Caco-2 (cell line): Measurements from ENCODE around the gene ARHGEF40. TPM values are rescaled to one million over a fixed set of nuclear protein-coding genes. Genes with fewer than 3 reads are reported as not detected.

ENCODE experiments used
- BruUV-seq: library from RNA; stranded (reverse); fragments of 400-500 nt; replicated peaks from 2 replicates; lab custom pipeline; 2021; lab: Mats Ljungman, UMichigan
- CTCF ChIA-PET: fragments of 300-600 bp; sonication (Branson Sonifier 250); formaldehyde crosslinking; loops from one replicate; lab custom pipeline; 2022; ENCODE audit warnings: antibody characterized with exemption; lab: Charles Lee
- POLR2A ChIA-PET: fragments of 300-600 bp; sonication (Branson Sonifier 250); formaldehyde crosslinking; loops from one replicate; lab custom pipeline; 2022; ENCODE audit warnings: antibody characterized with exemption; lab: Charles Lee
- DNase-seq, 2 experiments: peaks; one replicate each; pipeline versions ENCODE4 v3.0.0 to v3.0.0-alpha.2; 2020 to 2022
- H3K27me3 ChIP-seq: replicated peaks from 2 replicates; pipeline ENCODE4 v1.6.0; 2011; ENCODE audit warnings: low read length; ENCODE audit not compliant: control insufficient read depth, insufficient read depth
- H3K36me3 ChIP-seq: 2 replicates; pipeline ENCODE4 v1.5.1; 2011; ENCODE audit warnings: low read length; ENCODE audit not compliant: control insufficient read depth, insufficient read depth
- H3K4me1 ChIP-seq: fragments of 250-450 bp; sonication (Bioruptor Pico); 2 replicates; pipeline ENCODE4 v1.5.1; 2020; ENCODE audit warnings: mild to moderate bottlenecking
- H3K4me3 ChIP-seq: 2 replicates; pipeline ENCODE4 v1.5.1; 2011; ENCODE audit warnings: low read depth, mild to moderate bottlenecking, control low read depth, low read length
- H3K9me3 ChIP-seq: fragments of 250-450 bp; sonication (Bioruptor Pico); 2 replicates; pipeline ENCODE4 v1.5.1; 2020; ENCODE audit warnings: mild to moderate bottlenecking, moderate library complexity
- H3K27ac Mint-ChIP-seq: one replicate; pipeline ENCODE4 v1.8.0; 2022; ENCODE audit warnings: mixed read lengths; ENCODE audit not compliant: unreplicated experiment
- H3K27me3 Mint-ChIP-seq: one replicate; pipeline ENCODE4 v1.8.0; 2022; ENCODE audit warnings: mixed read lengths; ENCODE audit not compliant: insufficient read depth, unreplicated experiment
- H3K36me3 Mint-ChIP-seq: one replicate; pipeline ENCODE4 v1.8.0; 2022; ENCODE audit warnings: mild to moderate bottlenecking, mixed read lengths; ENCODE audit not compliant: insufficient read depth, unreplicated experiment
- H3K4me1 Mint-ChIP-seq: one replicate; pipeline ENCODE4 v1.8.0; 2022; ENCODE audit warnings: low read depth, mixed read lengths; ENCODE audit not compliant: unreplicated experiment
- H3K4me3 Mint-ChIP-seq: one replicate; pipeline ENCODE4 v1.8.0; 2022; ENCODE audit warnings: mild to moderate bottlenecking, moderate library complexity, mixed read lengths; ENCODE audit not compliant: unreplicated experiment
- H3K9me3 Mint-ChIP-seq: one replicate; pipeline ENCODE4 v1.8.0; 2022; ENCODE audit warnings: mixed read lengths; ENCODE audit not compliant: unreplicated experiment
- CTCF ChIP-seq, 2 experiments: fragments of 200-600 bp in 1 of 2; IDR thresholded peaks; 1 replicate in 1 of 2; 2 replicates in 1 of 2; pipeline versions ENCODE4 v1.5.1 to v1.8.0; 2011 to 2022; ENCODE audit warnings: antibody characterized with exemption in 1 of 2, control low read depth in 1 of 2, inconsistent platforms in 1 of 2, low read depth in 1 of 2, low read length in 1 of 2, mild to moderate bottlenecking in 1 of 2, moderate library complexity in 1 of 2; ENCODE audit not compliant: insufficient read depth in 1 of 2, severe bottlenecking in 1 of 2, unreplicated experiment in 1 of 2
- intact Hi-C: fragments of 100-400 bp; cut with micrococcal nuclease; formaldehyde crosslinking; loops from one replicate; pipeline ENCODE4 v1.10.0; 2022; ENCODE audit not compliant: unreplicated experiment
- total RNA-seq: library from RNA; stranded (reverse); gene quantifications from 2 replicates; pipeline ENCODE4 v1.2.3, GENCODE V29; 2022

Gene ARHGEF40
- total RNA-seq, 1 experiment from 2014 or later: 7.1 TPM

GRCh38 chr14:21033133-21033698 lies 36.9 kb upstream of the ARHGEF40 start:
- no peak for TF ChIP-seq CTCF (IDR thresholded peaks at IDR 0.05; ENCODE audit: insufficient read depth in 1 of 2, low read depth in 1 of 2, low read length in 1 of 2, severe bottlenecking in 1 of 2, unreplicated experiment in 1 of 2)
- H3K27me3 ChIP-seq: no peaks in the 10 kb centered on the region
- ChIA-PET POLR2A (no interaction called here), CTCF (interaction anchor here (0.5 to 1.5 kb wide), 3 partner anchors 18 to 213 kb away, joined by 3 to 8 read pairs (median 3); no protein-coding TSS in a partner anchor)
- Mint-ChIP-seq H3K27me3 (no peaks in the 10 kb centered on the region), H3K4me1 (peaks cover 5% of the 10 kb centered on the region), H3K36me3 (no peaks in the 10 kb centered on the region), H3K4me3 (no peak overlapping the region), H3K27ac (no peak overlapping the region), H3K9me3 (no peaks in the 10 kb centered on the region)
- no peaks in the 10 kb centered on the region for H3K36me3 ChIP-seq
- intact Hi-C loops: no loop called here
- no TSS peak for BruUV-seq
- no peak overlapping the region for H3K4me3 ChIP-seq
- peaks cover 6% of the 10 kb centered on the region for H3K4me1 ChIP-seq
- no peaks in the 10 kb centered on the region for H3K9me3 ChIP-seq
- no peak for DNase-seq

GRCh38 chr14:21034707-21035106 lies 35.4 kb upstream of the ARHGEF40 start, which contains the start of gene RNASE13:
Gene RNASE13 (minus strand): TSS chr14:21034807. CDS start chr14:21034288, 519 bp downstream.
- Histone ChIP-seq H3K4me3 (no peak within 1 kb of the TSS), H3K36me3 (no peaks in the 10 kb centered on the region), H3K27me3 (no peaks in the 10 kb centered on the region), H3K4me1 (peaks cover 21% of the 10 kb centered on the region), H3K9me3 (no peaks in the 10 kb centered on the region)
- Mint-ChIP-seq H3K36me3 (no peaks in the 10 kb centered on the region), H3K9me3 (no peaks in the 10 kb centered on the region), H3K27me3 (no peaks in the 10 kb centered on the region), H3K4me1 (peaks cover 20% of the 10 kb centered on the region), H3K4me3 (no peak within 1 kb of the TSS), H3K27ac (no peak within 1 kb of the TSS)
- intact Hi-C loops: no loop called here
- POLR2A ChIA-PET: no interaction called here
- CTCF ChIA-PET: interaction anchor here (2.1 kb wide), 1 partner anchor 20 kb away, joined by 12 read pairs; no protein-coding TSS in a partner anchor
- DNase-seq: no peak
- no TSS peak for BruUV-seq
- no peak for TF ChIP-seq CTCF (IDR thresholded peaks at IDR 0.05; ENCODE audit: insufficient read depth in 1 of 2, low read depth in 1 of 2, low read length in 1 of 2, severe bottlenecking in 1 of 2, unreplicated experiment in 1 of 2)

- H3K4me3 Mint-ChIP-seq: no peak overlapping the region
- Histone ChIP-seq H3K36me3 (no peaks in the 10 kb centered on the region), H3K27me3 (no peaks in the 10 kb centered on the region), H3K9me3 (no peaks in the 10 kb centered on the region), H3K4me3 (no peak overlapping the region), H3K4me1 (peaks cover 24% of the 10 kb centered on the region)
- no peaks in the 10 kb centered on the region for H3K9me3 Mint-ChIP-seq
- no peaks in the 10 kb centered on the region for H3K27me3 Mint-ChIP-seq
- no TSS peak for BruUV-seq
- no peak for TF ChIP-seq CTCF (IDR thresholded peaks at IDR 0.05; ENCODE audit: insufficient read depth in 1 of 2, low read depth in 1 of 2, low read length in 1 of 2, severe bottlenecking in 1 of 2, unreplicated experiment in 1 of 2)
- CTCF ChIA-PET: interaction anchor here (0.6 to 1.4 kb wide), 3 partner anchors 22 to 335 kb away, joined by 3 to 5 read pairs (median 4); no protein-coding TSS in a partner anchor
- no peak overlapping the region for H3K27ac Mint-ChIP-seq
- intact Hi-C loops: no loop called here
- peaks cover 21% of the 10 kb centered on the region for H3K4me1 Mint-ChIP-seq
- POLR2A ChIA-PET: no interaction called here
- no peaks in the 10 kb centered on the region for H3K36me3 Mint-ChIP-seq
- no peak for DNase-seq
Observed at GRCh38 chr14:21036751-21037150, 33.4 kb upstream of the ARHGEF40 start.
